B cell (primary cell): ENCODE results near the gene XPO1.

ENCODE experiments used
- CTCF ChIP-seq: fragments of 200-600 bp; IDR thresholded peaks from one replicate; pipeline ENCODE4 v1.8.0; 2022; ENCODE audit warnings: antibody characterized with exemption, mild to moderate bottlenecking
- EZH2 ChIP-seq: IDR thresholded peaks from 2 replicates; pipeline ENCODE4 v1.6.1; 2012; ENCODE audit warnings: borderline replicate concordance, low read depth, mild to moderate bottlenecking, moderate library complexity, low read length; ENCODE audit not compliant: insufficient read depth, poor library complexity, severe bottlenecking

DNA sequence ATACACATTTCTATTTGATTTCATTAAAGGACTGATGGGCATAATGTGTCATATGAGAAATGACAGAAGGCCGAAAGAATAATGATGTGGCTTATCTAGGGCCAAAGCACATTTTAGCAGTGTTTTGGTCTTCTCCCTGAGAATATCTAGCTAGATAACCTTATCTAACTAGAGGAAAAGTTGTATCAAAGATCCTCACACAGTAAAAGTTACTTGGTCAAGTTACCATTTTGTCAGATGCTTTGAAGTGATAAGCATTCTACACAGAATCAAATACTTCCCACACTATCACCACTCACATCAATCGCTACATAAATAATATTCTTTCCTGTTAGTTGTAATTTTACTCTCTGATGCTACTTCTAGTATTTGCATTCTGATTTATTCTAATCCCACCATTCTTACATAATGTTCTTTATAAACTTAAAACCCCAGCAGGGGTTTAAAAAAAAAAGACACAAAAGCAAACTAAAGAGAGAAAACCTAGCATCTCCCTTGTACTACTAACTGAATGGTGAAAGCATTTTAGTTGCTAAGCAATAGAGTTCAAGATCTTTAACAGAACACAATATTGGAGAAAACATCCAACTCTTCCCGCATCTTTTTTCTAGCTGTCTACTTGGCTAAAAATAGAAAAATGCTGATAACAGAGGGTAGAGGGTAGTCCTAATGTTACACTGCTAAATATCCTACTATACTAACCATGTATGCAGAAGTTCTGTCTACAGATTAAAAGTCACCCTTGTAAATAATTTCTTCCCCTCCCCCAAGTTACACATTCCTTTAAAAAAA is 8.0 kb downstream of the XPO1 start:
- TF ChIP-seq CTCF (no peak), EZH2 (no peak)
